HepG2 (cell line): ENCODE data around the gene COMMD7. TPM values are rescaled to one million over a fixed set of nuclear protein-coding genes. Genes with fewer than 3 reads are reported as not detected.

Experiments used
- AHDC1 ChIP-seq: sonication (generic); formaldehyde crosslinking; IDR thresholded peaks from 2 replicates; pipeline ENCODE4 v1.5.1; 2020; ENCODE audit warnings: mild to moderate bottlenecking, missing genetic modification reagents, borderline replicate concordance
- DBP ChIP-seq: sonication (generic); formaldehyde crosslinking; IDR thresholded peaks from 2 replicates; pipeline ENCODE4 v1.4.0; 2020; ENCODE audit warnings: missing genetic modification reagents; ENCODE audit errors: not compliant biosample characterization
- IRF1 ChIP-seq: sonication (generic); formaldehyde crosslinking; IDR thresholded peaks from 2 replicates; pipeline ENCODE4 v1.4.0; 2020; ENCODE audit warnings: low read depth, mild to moderate bottlenecking, missing genetic modification reagents
- MTERF4 ChIP-seq: sonication (generic); formaldehyde crosslinking; IDR thresholded peaks from 2 replicates; pipeline ENCODE4 v1.8.0; 2023; ENCODE audit warnings: mild to moderate bottlenecking, missing genetic modification reagents
- NBN ChIP-seq: fragments of 450-650 bp; conservative IDR thresholded peaks from 2 replicates; pipeline ENCODE4 v1.6.1; 2017
- NFE2 ChIP-seq: sonication (generic); formaldehyde crosslinking; IDR thresholded peaks from 2 replicates; pipeline ENCODE4 v1.4.0; 2020; ENCODE audit warnings: missing genetic modification reagents
- POLR2G ChIP-seq: fragments of 200-400 bp; formaldehyde crosslinking; IDR thresholded peaks from 2 replicates; pipeline ENCODE4 v1.6.1; 2018; ENCODE audit warnings: mild to moderate bottlenecking, low read depth, low read length, moderate library complexity
- TEAD2 ChIP-seq: sonication (generic); formaldehyde crosslinking; IDR thresholded peaks from 2 replicates; pipeline ENCODE4 v1.9.0; 2021; ENCODE audit warnings: missing genetic modification reagents
- UBTF ChIP-seq: sonication (generic); formaldehyde crosslinking; IDR thresholded peaks from 2 replicates; pipeline ENCODE4 v1.4.0; 2020; ENCODE audit warnings: mild to moderate bottlenecking, missing genetic modification reagents
- YEATS4 ChIP-seq: sonication (generic); formaldehyde crosslinking; IDR thresholded peaks from 2 replicates; pipeline ENCODE4 v1.4.0; 2020; ENCODE audit warnings: missing genetic modification reagents, borderline replicate concordance
- ZNF549 ChIP-seq: sonication (generic); formaldehyde crosslinking; IDR thresholded peaks from 2 replicates; pipeline ENCODE4 v1.5.0; 2020; ENCODE audit warnings: missing genetic modification reagents
- ZNF607 ChIP-seq: sonication (generic); formaldehyde crosslinking; IDR thresholded peaks from 2 replicates; pipeline ENCODE4 v1.5.1; 2020; ENCODE audit warnings: missing genetic modification reagents, mild to moderate bottlenecking, borderline replicate concordance
- ZNF615 ChIP-seq: sonication (generic); formaldehyde crosslinking; IDR thresholded peaks from 2 replicates; pipeline ENCODE4 v1.5.0; 2020; ENCODE audit warnings: mild to moderate bottlenecking, missing genetic modification reagents, borderline replicate concordance
- ZXDC ChIP-seq: sonication (generic); formaldehyde crosslinking; IDR thresholded peaks from 2 replicates; pipeline ENCODE4 v1.5.0; 2020; ENCODE audit warnings: mild to moderate bottlenecking, missing genetic modification reagents
- polyA plus RNA-seq, 8 experiments: library from polyadenylated mRNA; depleted of rRNA in 3 of 8; stranded (reverse) in 7 of 8; unstranded in 1 of 8; fragments of >200 nt; fragmentation: Illumina TruSeq in 4 of 8; extraction: Trizol in 4 of 8; gene quantifications; 2 replicates each; pipeline versions ENCODE4 v1.2.1 to v1.2.3, GENCODE V29; 2011 to 2016; ENCODE audit warnings: low read depth in 4 of 8, missing spikeins in 1 of 8, mixed read lengths in 1 of 8; ENCODE audit not compliant: insufficient read depth in 1 of 8
- total RNA-seq, 5 experiments: library from RNA; depleted of rRNA; stranded (reverse); fragments of >200 nt; fragmentation: Illumina TruSeq; extraction: Trizol; gene quantifications; 2 replicates each; pipeline ENCODE4 v1.2.3, GENCODE V29; 2016; ENCODE audit warnings: low read depth in 1 of 5

COMMD7 gene
- total and polyA plus RNA-seq, 2 of the 13 experiments (the other 11 are each of a cell fraction or from before 2014, with no cell fraction given): 42.1 to 53.3 TPM

GRCh38 chr20:32743237-32744112 is at the start of gene COMMD7 (continued):
- 0 out of 2 replicates have a peak, but pooled peaks have one; percentile 53 for TF ChIP-seq ZNF549 (CRISPR knock-in tag)
- TF ChIP-seq IRF1 (CRISPR knock-in tag): no peak; the same call in 1 of the 2 replicates
- peak; percentile 99 for TF ChIP-seq UBTF (CRISPR knock-in tag)
- TF ChIP-seq ZNF607 (CRISPR knock-in tag): peak; percentile 75
- TF ChIP-seq AHDC1 (CRISPR knock-in tag): no peak
- TF ChIP-seq MTERF4: no peak
- peak; percentile 81 for TF ChIP-seq POLR2G
- peak; percentile 14; the same call in 1 of the 2 replicates for TF ChIP-seq TEAD2 (CRISPR knock-in tag)
- TF ChIP-seq NFE2: no peak
- no peak for TF ChIP-seq DBP (CRISPR knock-in tag)
- no peak for TF ChIP-seq ZXDC (CRISPR knock-in tag)
- TF ChIP-seq ZNF615: no peak
- no peak for TF ChIP-seq NBN
- TF ChIP-seq YEATS4 (CRISPR knock-in tag): peak; percentile 82; the same call in 1 of the 2 replicates
